HepG2 (cell line): ENCODE data around the gene PAXX. TPM values are rescaled to one million over a fixed set of nuclear protein-coding genes. Genes with fewer than 3 reads are reported as not detected.

Experiments
- AKAP8 ChIP-seq: sonication (generic); formaldehyde crosslinking; IDR thresholded peaks from 2 replicates; pipeline ENCODE4 v1.5.1; 2020; ENCODE audit warnings: mild to moderate bottlenecking, missing genetic modification reagents
- BCL3 ChIP-seq: sonication (generic); formaldehyde crosslinking; IDR thresholded peaks from 2 replicates; pipeline ENCODE4 v1.5.1; 2020; ENCODE audit warnings: mild to moderate bottlenecking, missing genetic modification reagents, moderate library complexity
- HNF1A ChIP-seq, 2 experiments: sonication (generic) in 1 of 2; formaldehyde crosslinking in 1 of 2; IDR thresholded peaks; 2 replicates each; pipeline versions ENCODE4 v1.4.0 to v1.6.1; 2016 to 2020; ENCODE audit warnings: borderline replicate concordance in 1 of 2, low read depth in 1 of 2, mild to moderate bottlenecking in 1 of 2, missing genetic modification reagents in 1 of 2
- KAT8 ChIP-seq: IDR thresholded peaks from 2 replicates; pipeline ENCODE4 v1.6.1; 2016; ENCODE audit warnings: missing genetic modification reagents, missing compliant biosample characterization
- PHF8 ChIP-seq: sonication (generic); formaldehyde crosslinking; IDR thresholded peaks from 2 replicates; pipeline ENCODE4 v1.5.0; 2020; ENCODE audit warnings: missing genetic modification reagents
- SNAPC4 ChIP-seq: sonication (generic); formaldehyde crosslinking; IDR thresholded peaks from 2 replicates; pipeline ENCODE4 v1.4.0; 2020; ENCODE audit warnings: mild to moderate bottlenecking, missing genetic modification reagents
- THAP11 ChIP-seq: IDR thresholded peaks from 2 replicates; pipeline ENCODE4 v1.6.1; 2016; ENCODE audit warnings: missing biosample characterization, missing genetic modification reagents
- TMF1 ChIP-seq: sonication (generic); formaldehyde crosslinking; IDR thresholded peaks from 2 replicates; pipeline ENCODE4 v1.8.1; 2022; ENCODE audit warnings: low read depth, missing genetic modification reagents
- ZBTB39 ChIP-seq: sonication (generic); formaldehyde crosslinking; IDR thresholded peaks from 2 replicates; pipeline ENCODE4 v1.5.0; 2020; ENCODE audit warnings: missing genetic modification reagents
- ZNF674 ChIP-seq: sonication (generic); formaldehyde crosslinking; IDR thresholded peaks from 2 replicates; pipeline ENCODE4 v1.5.0; 2020; ENCODE audit warnings: low read depth, mild to moderate bottlenecking, missing genetic modification reagents
- ZNF703 ChIP-seq: sonication (generic); formaldehyde crosslinking; IDR thresholded peaks from 2 replicates; pipeline ENCODE4 v1.5.1; 2020; ENCODE audit warnings: missing genetic modification reagents, mild to moderate bottlenecking, moderate library complexity, borderline replicate concordance
- ZNF784 ChIP-seq: sonication (generic); formaldehyde crosslinking; IDR thresholded peaks from 2 replicates; pipeline ENCODE4 v1.5.1; 2020; ENCODE audit warnings: missing genetic modification reagents, mild to moderate bottlenecking, borderline replicate concordance
- ZNF883 ChIP-seq: sonication (generic); formaldehyde crosslinking; IDR thresholded peaks from 2 replicates; pipeline ENCODE4 v1.5.1; 2020; ENCODE audit warnings: mild to moderate bottlenecking, missing genetic modification reagents; ENCODE audit errors: not compliant biosample characterization
- polyA plus RNA-seq, 8 experiments: library from polyadenylated mRNA; depleted of rRNA in 3 of 8; stranded (reverse) in 7 of 8; unstranded in 1 of 8; fragments of >200 nt; fragmentation: Illumina TruSeq in 4 of 8; extraction: Trizol in 4 of 8; gene quantifications; 2 replicates each; pipeline versions ENCODE4 v1.2.1 to v1.2.3, GENCODE V29; 2011 to 2016; ENCODE audit warnings: low read depth in 4 of 8, missing spikeins in 1 of 8, mixed read lengths in 1 of 8; ENCODE audit not compliant: insufficient read depth in 1 of 8
- total RNA-seq, 5 experiments: library from RNA; depleted of rRNA; stranded (reverse); fragments of >200 nt; fragmentation: Illumina TruSeq; extraction: Trizol; gene quantifications; 2 replicates each; pipeline ENCODE4 v1.2.3, GENCODE V29; 2016; ENCODE audit warnings: low read depth in 1 of 5

The PAXX gene
- total and polyA plus RNA-seq, 2 of the 13 experiments (the other 11 are each of a cell fraction or from before 2014, with no cell fraction given) = 14.0 to 31.9 TPM

- TF ChIP-seq BCL3 (peak; percentile 87; the same call in 1 of the 2 replicates), THAP11 (0 out of 2 replicates have a peak, but pooled peaks have one; percentile 21), ZBTB39 (CRISPR knock-in tag) (no peak), HNF1A (IDR thresholded peaks at IDR 0.05; ENCODE audit: low read depth) (no peak), HNF1A (CRISPR knock-in tag; IDR thresholded peaks at IDR 0.05; ENCODE audit: borderline replicate concordance) (no peak), ZNF703 (CRISPR knock-in tag) (0 out of 2 replicates have a peak, but pooled peaks have one; percentile 33), TMF1 (CRISPR knock-in tag) (peak; percentile 79; the same call in 1 of the 2 replicates), KAT8 (CRISPR knock-in tag) (no peak), ZNF784 (CRISPR knock-in tag) (0 out of 2 replicates have a peak, but pooled peaks have one; percentile 63), SNAPC4 (no peak), ZNF883 (CRISPR knock-in tag) (peak; percentile 29), ZNF674 (CRISPR knock-in tag) (0 out of 2 replicates have a peak, but pooled peaks have one; percentile 45), PHF8 (CRISPR knock-in tag) (peak; percentile 75), AKAP8 (CRISPR knock-in tag) (0 out of 2 replicates have a peak, but pooled peaks have one; percentile 9)
These were observed at the start of gene PAXX (continued) for GRCh38 chr9:136991993-136992818.
